HepG2 (cell line): ENCODE data around the gene CA14.

Source experiments
- CTCF ChIP-seq: sonication (generic); formaldehyde crosslinking; IDR thresholded peaks from 2 replicates; pipeline ENCODE4 v1.5.0; 2020; ENCODE audit warnings: mild to moderate bottlenecking, missing genetic modification reagents, moderate library complexity
- FLYWCH1 ChIP-seq: sonication (generic); formaldehyde crosslinking; IDR thresholded peaks from 2 replicates; pipeline ENCODE4 v1.8.1; 2023; ENCODE audit warnings: mild to moderate bottlenecking, missing genetic modification reagents
- GRHL1 ChIP-seq: sonication (generic); formaldehyde crosslinking; conservative IDR thresholded peaks from 2 replicates; pipeline ENCODE4 v1.8.0; 2022; ENCODE audit warnings: missing genetic modification reagents
- HOMEZ ChIP-seq: IDR thresholded peaks from 2 replicates; pipeline ENCODE4 v1.6.1; 2016; ENCODE audit warnings: low read depth
- JUND ChIP-seq: sonication (generic); formaldehyde crosslinking; IDR thresholded peaks from 2 replicates; pipeline ENCODE4 v1.8.0; 2022; ENCODE audit warnings: mild to moderate bottlenecking, missing genetic modification reagents
- MTA3 ChIP-seq: sonication (generic); formaldehyde crosslinking; IDR thresholded peaks from 2 replicates; pipeline ENCODE4 v1.4.0; 2020; ENCODE audit warnings: missing genetic modification reagents
- PRDM15 ChIP-seq: sonication (generic); formaldehyde crosslinking; IDR thresholded peaks from 2 replicates; pipeline ENCODE4 v1.4.0; 2020; ENCODE audit warnings: missing genetic modification reagents
- SRSF1 ChIP-seq: fragments of 200-400 bp; formaldehyde crosslinking; optimal IDR thresholded peaks from 2 replicates; pipeline ENCODE3; 2017; ENCODE audit warnings: mild to moderate bottlenecking, low read depth, low read length, moderate library complexity
- TFAP4 ChIP-seq: sonication (generic); IDR thresholded peaks from 2 replicates; pipeline ENCODE4 v1.6.1; 2016; ENCODE audit warnings: low read depth, borderline replicate concordance
- ZBTB40 ChIP-seq, 2 experiments: fragments of 450-650 bp in 1 of 2; sonication (generic) in 1 of 2; formaldehyde crosslinking in 1 of 2; IDR thresholded peaks; 2 replicates each; pipeline versions ENCODE4 v1.6.1 to v1.8.0; 2016 to 2022; ENCODE audit warnings: antibody characterized with exemption in 1 of 2, mild to moderate bottlenecking in 1 of 2, missing genetic modification reagents in 1 of 2
- ZFP41 ChIP-seq: sonication (generic); formaldehyde crosslinking; IDR thresholded peaks from 2 replicates; pipeline ENCODE4 v1.4.0; 2020; ENCODE audit warnings: mild to moderate bottlenecking, missing genetic modification reagents, borderline replicate concordance
- ZKSCAN1 ChIP-seq: fragments of 150-350 bp; IDR thresholded peaks from 2 replicates; pipeline ENCODE4 v1.6.1; 2014; ENCODE audit warnings: low read length

GRCh38 chr1:150281758-150282557 is 24.4 kb downstream of the CA14 start, which contains the start of gene CIART:
- TF ChIP-seq SRSF1 (no peak), GRHL1 (CRISPR knock-in tag) (no peak), MTA3 (CRISPR knock-in tag) (no peak), ZBTB40 (IDR thresholded peaks at IDR 0.05) (no peak), ZBTB40 (CRISPR knock-in tag; IDR thresholded peaks at IDR 0.05) (no peak), PRDM15 (CRISPR knock-in tag) (no peak), CTCF (CRISPR knock-in tag) (no peak), JUND (CRISPR knock-in tag) (no peak), ZKSCAN1 (no peak), FLYWCH1 (no peak), TFAP4 (no peak), ZFP41 (CRISPR knock-in tag) (no peak), HOMEZ (CRISPR knock-in tag) (no peak)
